ENCODE measurements around the gene TRAK1. TPM values are rescaled to one million over a fixed set of nuclear protein-coding genes. Genes with fewer than 3 reads are reported as not detected.
A peak's percentile ranks its signal among the peaks of the same experiment; 100 is the strongest.

TRAK1 gene
- total and polyA plus RNA-seq, 2 of the 4 experiments (the other 2 are of a cell fraction): 25.6 to 28.1 TPM

GRCh38 chr3:42216931-42217333, 125.8 kb downstream of the TRAK1 start:
- CTCF ChIA-PET: no interaction called here

More at GRCh38 chr3:42216931-42217333, 125.8 kb downstream of the TRAK1 start:
- no peak overlapping the region for H2BK20ac ChIP-seq (ENCODE audit: low read depth, low read length)
- H3K4me2 ChIP-seq (ENCODE audit: low read depth, low read length): no peak overlapping the region
- H3K4me3 ChIP-seq (ENCODE audit: insufficient read depth, low read depth, low read length): no peak overlapping the region
- peaks cover 5% of the 10 kb centered on the region for H3K4me1 ChIP-seq (ENCODE audit: control insufficient read depth, insufficient read depth, low read length)
- H3K14ac ChIP-seq (replicated peaks; ENCODE audit: low read depth, low read length): no peak overlapping the region
- peaks cover 3% of the 10 kb centered on the region; the same call in 1 of the 2 replicates for H4K20me1 ChIP-seq (ENCODE audit: insufficient read depth, low read length)
- H3K4ac ChIP-seq (ENCODE audit: low read depth, low read length): no peak overlapping the region
- no peak overlapping the region for H4K5ac ChIP-seq (ENCODE audit: low read depth, low read length)
- no TSS peak for BruUV-seq (replicated peaks)
- H4K91ac ChIP-seq (ENCODE audit: insufficient read depth, low read depth, low read length): no peak overlapping the region
- H3K27ac ChIP-seq (ENCODE audit: insufficient read depth, low read length): no peak overlapping the region
- in situ Hi-C loops (cut with MboI; ENCODE audit: low sequenced_read_pairs): no loop called here
- dilution Hi-C loops (cut with HindIII; ENCODE audit: low sequenced_read_pairs, unreplicated experiment): no loop called here
- H4K8ac ChIP-seq (ENCODE audit: low read depth in 2 of 2, low read length in 2 of 2): no peak overlapping the region
- H2AK9ac ChIP-seq (replicated peaks; ENCODE audit: low read depth, low read length, poor library complexity): no peak overlapping the region
- H3K23ac ChIP-seq (ENCODE audit: low read depth, low read length): no peak overlapping the region
- 0 out of 4 replicates have a peak, but pooled peaks cover 0 to 7% of the 10 kb centered on the region in 2 experiments for H3K79me1 ChIP-seq (ENCODE audit: low read depth in 1 of 2, low read length in 2 of 2)
- no peak overlapping the region for H3K56ac ChIP-seq (ENCODE audit: extremely low read depth, insufficient read depth, low read length)
- intact Hi-C loops (cut with micrococcal nuclease): no loop called here
- no peak overlapping the region for H2AFZ ChIP-seq (replicated peaks; ENCODE audit: low read length, poor library complexity)
- peak; percentile 59 for DNase-seq
- no peak overlapping the region for H3K18ac ChIP-seq (ENCODE audit: low read depth, low read length)
- WGBS, 2 experiments (ENCODE audit: extremely low coverage in 2 of 2, insufficient read length in 1 of 2): 14% methylated on average over 1 of the region's 5 CpGs; no CpG with 5 or more reads in 1 of the 2 experiments
- H3K9ac ChIP-seq (ENCODE audit: low read depth, low read length): no peak overlapping the region
- H2BK120ac ChIP-seq (ENCODE audit: low read depth, low read length): no peak overlapping the region
- peaks cover 8% of the 10 kb centered on the region for H3K36me3 ChIP-seq (ENCODE audit: control insufficient read depth, insufficient read depth, low read length)
- TF ChIP-seq RFX5 (IDR thresholded peaks at IDR 0.05; ENCODE audit: low read depth, low read length): no peak
- no peak for TF ChIP-seq CTCF (conservative IDR thresholded peaks at IDR 0.05; ENCODE audit: low read depth, low read length)
- no peak for TF ChIP-seq MAZ (IDR thresholded peaks at IDR 0.05; ENCODE audit: borderline replicate concordance, low read depth, low read length)
- no peak for TF ChIP-seq CHD1 (IDR thresholded peaks at IDR 0.05; ENCODE audit: low read depth, low read length)
- TF ChIP-seq SMC3 (IDR thresholded peaks at IDR 0.05; ENCODE audit: low read depth, low read length): no peak
- TF ChIP-seq MXI1 (IDR thresholded peaks at IDR 0.05; ENCODE audit: borderline replicate concordance, low read depth, low read length): no peak
- TF ChIP-seq POLR2A (IDR thresholded peaks at IDR 0.05; ENCODE audit: low read depth, low read length): no peak
- no peak for TF ChIP-seq FOS (IDR thresholded peaks at IDR 0.05; ENCODE audit: low read depth, low read length)
- TF ChIP-seq NFE2L2 (IDR thresholded peaks at IDR 0.05; ENCODE audit: low read depth, low read length): no peak
- no peak for TF ChIP-seq CEBPB (IDR thresholded peaks at IDR 0.05; ENCODE audit: low read depth, low read length)
- TF ChIP-seq BHLHE40 (IDR thresholded peaks at IDR 0.05; ENCODE audit: low read depth, low read length): no peak
- no peak for TF ChIP-seq MAFK (IDR thresholded peaks at IDR 0.05; ENCODE audit: low read depth, low read length)
- TF ChIP-seq ELK1 (IDR thresholded peaks at IDR 0.05; ENCODE audit: borderline replicate concordance, low read depth, low read length): no peak
- no peak for TF ChIP-seq USF2 (IDR thresholded peaks at IDR 0.05; ENCODE audit: low read depth, low read length)
- TF ChIP-seq RCOR1 (IDR thresholded peaks at IDR 0.05; ENCODE audit: insufficient replicate concordance, low read length): no peak
- peaks cover 18% of the 10 kb centered on the region for H3K9me1 ChIP-seq (ENCODE audit: insufficient read depth, low read length)
- H2BK5ac ChIP-seq (ENCODE audit: low read depth, low read length, poor library complexity, severe bottlenecking): no peak overlapping the region
- H3K27me3 ChIP-seq (ENCODE audit: control insufficient read depth, insufficient read depth, low read length): no peaks in the 10 kb centered on the region
- no peak overlapping the region for H2AK5ac ChIP-seq (ENCODE audit: low read depth, low read length)
- POLR2A ChIA-PET (ENCODE audit: unreplicated experiment): no interaction called here
- no peaks in the 10 kb centered on the region for H3K9me3 ChIP-seq (ENCODE audit: control insufficient read depth, insufficient read depth, low read length)
- H2BK15ac ChIP-seq (ENCODE audit: low read depth, low read length): no peak overlapping the region
- ATAC-seq (ENCODE audit: low read depth): peak; percentile 71
